ENCODE results near the gene FBXW7. TPM values are rescaled to one million over a fixed set of nuclear protein-coding genes. Genes with fewer than 3 reads are reported as not detected.

Gene FBXW7
- total RNA-seq, 3 donors from 2014 or later (not counting 1 experiment from before 2014, with no cell fraction given) = 172 to 202 (median 175) TPM

- Mint-ChIP-seq H3K36me3 (peaks cover 6% of the 10 kb centered on the region), H3K4me1 (no peaks in the 10 kb centered on the region), H3K27ac (no peak overlapping the region), H3K9me3 (no peaks in the 10 kb centered on the region), H3K27me3 (ENCODE audit: low read depth in 2 of 2) (no peaks in the 10 kb centered on the region), H3K4me3 (no peak overlapping the region)
- TF ChIP-seq CTCF (IDR thresholded peaks at IDR 0.05) = no peak
- no peak overlapping the region for H3K4me3 ChIP-seq (ENCODE audit: low read length)
- H3K27ac ChIP-seq (ENCODE audit: low read length) = no peak overlapping the region
- H3K9me3 ChIP-seq (ENCODE audit: control insufficient read depth, insufficient read depth, low read length) = no peaks in the 10 kb centered on the region
- 60% methylated on average over 3 of the region's 3 CpGs for WGBS (ENCODE audit: insufficient coverage)
- intact Hi-C loops (cut with micrococcal nuclease) = no loop called here
- DNase-seq = no peak
- ATAC-seq = no peak
- H3K36me3 ChIP-seq (ENCODE audit: control insufficient read depth, insufficient read depth, low read length) = peaks cover 31% of the 10 kb centered on the region
- H3K4me1 ChIP-seq (ENCODE audit: control insufficient read depth, insufficient read depth, low read length) = no peaks in the 10 kb centered on the region
- H3K27me3 ChIP-seq (ENCODE audit: control insufficient read depth, insufficient read depth, low read length) = no peaks in the 10 kb centered on the region
Observed at GRCh38 chr4:152334931-152335330, 201.0 kb downstream of the FBXW7 start.

GRCh38 chr4:152331042-152331441 is 204.8 kb downstream of the FBXW7 start:
- no peak for DNase-seq
- intact Hi-C loops (cut with micrococcal nuclease) = no loop called here
- H3K27ac Mint-ChIP-seq = no peak overlapping the region
- H3K4me3 ChIP-seq (ENCODE audit: low read length) = no peak overlapping the region
- no peak for TF ChIP-seq CTCF (IDR thresholded peaks at IDR 0.05)
- no peaks in the 10 kb centered on the region for H3K27me3 ChIP-seq (ENCODE audit: control insufficient read depth, insufficient read depth, low read length)
- H3K4me3 Mint-ChIP-seq = no peak overlapping the region
- no peaks in the 10 kb centered on the region for H3K27me3 Mint-ChIP-seq (ENCODE audit: low read depth in 2 of 2)
- H3K9me3 ChIP-seq (ENCODE audit: control insufficient read depth, insufficient read depth, low read length) = no peaks in the 10 kb centered on the region
- ATAC-seq = no peak
- no peaks in the 10 kb centered on the region for H3K9me3 Mint-ChIP-seq
- H3K4me1 Mint-ChIP-seq = no peaks in the 10 kb centered on the region
- H3K4me1 ChIP-seq (ENCODE audit: control insufficient read depth, insufficient read depth, low read length) = no peaks in the 10 kb centered on the region
- peaks cover 21% of the 10 kb centered on the region for H3K36me3 Mint-ChIP-seq
- no CpG with 5 or more reads among the region's 2 CpGs for WGBS (ENCODE audit: insufficient coverage)
- peaks cover 45% of the 10 kb centered on the region for H3K36me3 ChIP-seq (ENCODE audit: control insufficient read depth, insufficient read depth, low read length)
- H3K27ac ChIP-seq (ENCODE audit: low read length) = no peak overlapping the region

GRCh38 chr4:152328582-152328981 is 207.3 kb downstream of the FBXW7 start:
- no peak overlapping the region for H3K4me3 ChIP-seq (ENCODE audit: low read length)
- no peaks in the 10 kb centered on the region for H3K4me1 Mint-ChIP-seq
- 92% methylated on average over 1 of the region's 1 CpG for WGBS (ENCODE audit: insufficient coverage)
- no peaks in the 10 kb centered on the region for H3K27me3 Mint-ChIP-seq (ENCODE audit: low read depth in 2 of 2)
- intact Hi-C loops (cut with micrococcal nuclease) = no loop called here
- DNase-seq (no peak), ATAC-seq (no peak)
- no peak overlapping the region for H3K4me3 Mint-ChIP-seq
- no peak for TF ChIP-seq CTCF (IDR thresholded peaks at IDR 0.05)
- H3K36me3 Mint-ChIP-seq = peaks cover 30% of the 10 kb centered on the region
- H3K4me1 ChIP-seq (ENCODE audit: control insufficient read depth, insufficient read depth, low read length) = no peaks in the 10 kb centered on the region
- H3K27ac ChIP-seq (ENCODE audit: low read length) = no peak overlapping the region
- H3K36me3 ChIP-seq (ENCODE audit: control insufficient read depth, insufficient read depth, low read length) = peaks cover 60% of the 10 kb centered on the region
- no peak overlapping the region for H3K27ac Mint-ChIP-seq
- H3K9me3 Mint-ChIP-seq = no peaks in the 10 kb centered on the region
- no peaks in the 10 kb centered on the region for H3K27me3 ChIP-seq (ENCODE audit: control insufficient read depth, insufficient read depth, low read length)
- no peaks in the 10 kb centered on the region for H3K9me3 ChIP-seq (ENCODE audit: control insufficient read depth, insufficient read depth, low read length)
